ENCODE data around the gene TXNRD3. TPM values are rescaled to one million over a fixed set of nuclear protein-coding genes. Genes with fewer than 3 reads are reported as not detected.

Gene TXNRD3
- total RNA-seq, 1 experiment from 2014 or later: 6.9 TPM

DNA sequence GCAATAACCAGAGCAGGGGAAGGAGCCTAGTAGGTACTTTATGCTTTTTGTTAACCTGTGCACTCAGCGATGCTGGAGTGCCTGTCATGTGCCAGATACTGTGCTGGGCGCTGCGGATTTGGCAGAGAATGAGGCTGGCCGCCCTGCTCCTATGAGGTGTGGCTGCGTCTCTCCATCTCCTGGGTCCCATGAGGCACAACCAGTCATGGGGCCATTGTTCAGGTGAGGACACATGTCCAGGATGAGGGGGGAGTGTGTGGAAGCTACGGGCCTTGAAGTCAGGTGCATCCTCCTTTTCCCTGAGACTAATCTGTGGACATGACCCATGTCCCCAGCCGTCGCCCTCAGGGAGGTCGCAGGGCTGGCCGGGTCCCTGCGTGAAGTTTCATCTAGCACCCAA lies 963 bp upstream of the TXNRD3 start:
- no peak for ATAC-seq

DNA sequence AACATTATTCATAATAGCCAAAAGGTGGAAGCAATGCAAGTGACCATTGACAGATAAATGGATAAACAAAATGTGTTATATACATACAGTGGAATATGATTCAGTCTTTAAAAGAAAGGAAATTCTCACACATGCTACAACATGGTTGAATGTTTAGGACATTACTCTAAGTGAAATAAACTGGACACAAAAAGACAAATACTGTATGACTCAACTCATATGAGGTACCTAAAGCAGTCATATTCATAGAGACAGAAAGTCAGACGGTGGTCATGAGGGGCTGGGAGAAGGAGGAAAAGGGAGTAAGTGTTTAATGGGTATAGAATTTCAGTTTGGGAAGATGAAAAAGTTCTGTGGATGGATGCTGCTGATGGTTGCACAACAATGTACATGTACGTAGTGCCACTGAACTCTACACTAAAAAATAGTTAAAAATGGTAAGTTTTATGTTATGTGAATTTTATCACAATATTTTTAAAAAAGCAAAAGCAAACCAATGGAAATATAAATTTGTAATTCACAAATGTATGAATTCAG lies 5.3 kb downstream of the TXNRD3 start:
- H3K36me3 Mint-ChIP-seq: no peaks in the 10 kb centered on the region
- 0 out of 2 replicates have a peak, but pooled peaks cover 2% of the 10 kb centered on the region for H3K4me1 Mint-ChIP-seq
- POLR2A ChIA-PET: no interaction called here
- CTCF ChIA-PET: no interaction called here
- H3K9me3 Mint-ChIP-seq: no peaks in the 10 kb centered on the region
- H3K27ac Mint-ChIP-seq: no peak overlapping the region
- ATAC-seq (no peak), DNase-seq (ENCODE audit: low spot score) (no peak)
- H3K27me3 Mint-ChIP-seq (ENCODE audit: low read depth): peaks cover 18% of the 10 kb centered on the region
- no peak overlapping the region for H3K4me3 Mint-ChIP-seq
- TF ChIP-seq, protein P1, sequence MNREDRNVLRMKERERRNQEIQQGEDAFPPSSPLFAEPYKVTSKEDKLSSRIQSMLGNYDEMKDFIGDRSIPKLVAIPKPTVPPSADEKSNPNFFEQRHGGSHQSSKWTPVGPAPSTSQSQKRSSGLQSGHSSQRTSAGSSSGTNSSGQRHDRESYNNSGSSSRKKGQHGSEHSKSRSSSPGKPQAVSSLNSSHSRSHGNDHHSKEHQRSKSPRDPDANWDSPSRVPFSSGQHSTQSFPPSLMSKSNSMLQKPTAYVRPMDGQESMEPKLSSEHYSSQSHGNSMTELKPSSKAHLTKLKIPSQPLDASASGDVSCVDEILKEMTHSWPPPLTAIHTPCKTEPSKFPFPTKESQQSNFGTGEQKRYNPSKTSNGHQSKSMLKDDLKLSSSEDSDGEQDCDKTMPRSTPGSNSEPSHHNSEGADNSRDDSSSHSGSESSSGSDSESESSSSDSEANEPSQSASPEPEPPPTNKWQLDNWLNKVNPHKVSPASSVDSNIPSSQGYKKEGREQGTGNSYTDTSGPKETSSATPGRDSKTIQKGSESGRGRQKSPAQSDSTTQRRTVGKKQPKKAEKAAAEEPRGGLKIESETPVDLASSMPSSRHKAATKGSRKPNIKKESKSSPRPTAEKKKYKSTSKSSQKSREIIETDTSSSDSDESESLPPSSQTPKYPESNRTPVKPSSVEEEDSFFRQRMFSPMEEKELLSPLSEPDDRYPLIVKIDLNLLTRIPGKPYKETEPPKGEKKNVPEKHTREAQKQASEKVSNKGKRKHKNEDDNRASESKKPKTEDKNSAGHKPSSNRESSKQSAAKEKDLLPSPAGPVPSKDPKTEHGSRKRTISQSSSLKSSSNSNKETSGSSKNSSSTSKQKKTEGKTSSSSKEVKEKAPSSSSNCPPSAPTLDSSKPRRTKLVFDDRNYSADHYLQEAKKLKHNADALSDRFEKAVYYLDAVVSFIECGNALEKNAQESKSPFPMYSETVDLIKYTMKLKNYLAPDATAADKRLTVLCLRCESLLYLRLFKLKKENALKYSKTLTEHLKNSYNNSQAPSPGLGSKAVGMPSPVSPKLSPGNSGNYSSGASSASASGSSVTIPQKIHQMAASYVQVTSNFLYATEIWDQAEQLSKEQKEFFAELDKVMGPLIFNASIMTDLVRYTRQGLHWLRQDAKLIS (CRISPR knock-in tag; IDR thresholded peaks at IDR 0.05; ENCODE audit: borderline replicate concordance): no peak
- no peak for TF ChIP-seq GTF2I (CRISPR knock-in tag; conservative IDR thresholded peaks at IDR 0.05)
- TF ChIP-seq, protein P2, sequence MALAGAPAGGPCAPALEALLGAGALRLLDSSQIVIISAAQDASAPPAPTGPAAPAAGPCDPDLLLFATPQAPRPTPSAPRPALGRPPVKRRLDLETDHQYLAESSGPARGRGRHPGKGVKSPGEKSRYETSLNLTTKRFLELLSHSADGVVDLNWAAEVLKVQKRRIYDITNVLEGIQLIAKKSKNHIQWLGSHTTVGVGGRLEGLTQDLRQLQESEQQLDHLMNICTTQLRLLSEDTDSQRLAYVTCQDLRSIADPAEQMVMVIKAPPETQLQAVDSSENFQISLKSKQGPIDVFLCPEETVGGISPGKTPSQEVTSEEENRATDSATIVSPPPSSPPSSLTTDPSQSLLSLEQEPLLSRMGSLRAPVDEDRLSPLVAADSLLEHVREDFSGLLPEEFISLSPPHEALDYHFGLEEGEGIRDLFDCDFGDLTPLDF (CRISPR knock-in tag; IDR thresholded peaks at IDR 0.05): no peak
- TF ChIP-seq, protein P3, sequence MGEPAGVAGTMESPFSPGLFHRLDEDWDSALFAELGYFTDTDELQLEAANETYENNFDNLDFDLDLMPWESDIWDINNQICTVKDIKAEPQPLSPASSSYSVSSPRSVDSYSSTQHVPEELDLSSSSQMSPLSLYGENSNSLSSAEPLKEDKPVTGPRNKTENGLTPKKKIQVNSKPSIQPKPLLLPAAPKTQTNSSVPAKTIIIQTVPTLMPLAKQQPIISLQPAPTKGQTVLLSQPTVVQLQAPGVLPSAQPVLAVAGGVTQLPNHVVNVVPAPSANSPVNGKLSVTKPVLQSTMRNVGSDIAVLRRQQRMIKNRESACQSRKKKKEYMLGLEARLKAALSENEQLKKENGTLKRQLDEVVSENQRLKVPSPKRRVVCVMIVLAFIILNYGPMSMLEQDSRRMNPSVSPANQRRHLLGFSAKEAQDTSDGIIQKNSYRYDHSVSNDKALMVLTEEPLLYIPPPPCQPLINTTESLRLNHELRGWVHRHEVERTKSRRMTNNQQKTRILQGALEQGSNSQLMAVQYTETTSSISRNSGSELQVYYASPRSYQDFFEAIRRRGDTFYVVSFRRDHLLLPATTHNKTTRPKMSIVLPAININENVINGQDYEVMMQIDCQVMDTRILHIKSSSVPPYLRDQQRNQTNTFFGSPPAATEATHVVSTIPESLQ (CRISPR knock-in tag; IDR thresholded peaks at IDR 0.05): no peak
- TF ChIP-seq, protein P4, sequence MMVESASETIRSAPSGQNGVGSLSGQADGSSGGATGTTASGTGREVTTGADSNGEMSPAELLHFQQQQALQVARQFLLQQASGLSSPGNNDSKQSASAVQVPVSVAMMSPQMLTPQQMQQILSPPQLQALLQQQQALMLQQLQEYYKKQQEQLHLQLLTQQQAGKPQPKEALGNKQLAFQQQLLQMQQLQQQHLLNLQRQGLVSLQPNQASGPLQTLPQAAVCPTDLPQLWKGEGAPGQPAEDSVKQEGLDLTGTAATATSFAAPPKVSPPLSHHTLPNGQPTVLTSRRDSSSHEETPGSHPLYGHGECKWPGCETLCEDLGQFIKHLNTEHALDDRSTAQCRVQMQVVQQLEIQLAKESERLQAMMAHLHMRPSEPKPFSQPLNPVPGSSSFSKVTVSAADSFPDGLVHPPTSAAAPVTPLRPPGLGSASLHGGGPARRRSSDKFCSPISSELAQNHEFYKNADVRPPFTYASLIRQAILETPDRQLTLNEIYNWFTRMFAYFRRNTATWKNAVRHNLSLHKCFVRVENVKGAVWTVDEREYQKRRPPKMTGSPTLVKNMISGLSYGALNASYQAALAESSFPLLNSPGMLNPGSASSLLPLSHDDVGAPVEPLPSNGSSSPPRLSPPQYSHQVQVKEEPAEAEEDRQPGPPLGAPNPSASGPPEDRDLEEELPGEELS (CRISPR knock-in tag; IDR thresholded peaks at IDR 0.05): no peak
- TF ChIP-seq EMX1 (CRISPR knock-in tag; IDR thresholded peaks at IDR 0.05): no peak
- no peak for TF ChIP-seq NR2C2 (CRISPR knock-in tag; IDR thresholded peaks at IDR 0.05)
- no peak for TF ChIP-seq JAZF1 (CRISPR knock-in tag; IDR thresholded peaks at IDR 0.05)
- TF ChIP-seq FOXK1 (CRISPR knock-in tag; IDR thresholded peaks at IDR 0.05): no peak
- TF ChIP-seq, protein P5, sequence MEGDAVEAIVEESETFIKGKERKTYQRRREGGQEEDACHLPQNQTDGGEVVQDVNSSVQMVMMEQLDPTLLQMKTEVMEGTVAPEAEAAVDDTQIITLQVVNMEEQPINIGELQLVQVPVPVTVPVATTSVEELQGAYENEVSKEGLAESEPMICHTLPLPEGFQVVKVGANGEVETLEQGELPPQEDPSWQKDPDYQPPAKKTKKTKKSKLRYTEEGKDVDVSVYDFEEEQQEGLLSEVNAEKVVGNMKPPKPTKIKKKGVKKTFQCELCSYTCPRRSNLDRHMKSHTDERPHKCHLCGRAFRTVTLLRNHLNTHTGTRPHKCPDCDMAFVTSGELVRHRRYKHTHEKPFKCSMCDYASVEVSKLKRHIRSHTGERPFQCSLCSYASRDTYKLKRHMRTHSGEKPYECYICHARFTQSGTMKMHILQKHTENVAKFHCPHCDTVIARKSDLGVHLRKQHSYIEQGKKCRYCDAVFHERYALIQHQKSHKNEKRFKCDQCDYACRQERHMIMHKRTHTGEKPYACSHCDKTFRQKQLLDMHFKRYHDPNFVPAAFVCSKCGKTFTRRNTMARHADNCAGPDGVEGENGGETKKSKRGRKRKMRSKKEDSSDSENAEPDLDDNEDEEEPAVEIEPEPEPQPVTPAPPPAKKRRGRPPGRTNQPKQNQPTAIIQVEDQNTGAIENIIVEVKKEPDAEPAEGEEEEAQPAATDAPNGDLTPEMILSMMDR (IDR thresholded peaks at IDR 0.05): no peak
- TF ChIP-seq, protein P6, sequence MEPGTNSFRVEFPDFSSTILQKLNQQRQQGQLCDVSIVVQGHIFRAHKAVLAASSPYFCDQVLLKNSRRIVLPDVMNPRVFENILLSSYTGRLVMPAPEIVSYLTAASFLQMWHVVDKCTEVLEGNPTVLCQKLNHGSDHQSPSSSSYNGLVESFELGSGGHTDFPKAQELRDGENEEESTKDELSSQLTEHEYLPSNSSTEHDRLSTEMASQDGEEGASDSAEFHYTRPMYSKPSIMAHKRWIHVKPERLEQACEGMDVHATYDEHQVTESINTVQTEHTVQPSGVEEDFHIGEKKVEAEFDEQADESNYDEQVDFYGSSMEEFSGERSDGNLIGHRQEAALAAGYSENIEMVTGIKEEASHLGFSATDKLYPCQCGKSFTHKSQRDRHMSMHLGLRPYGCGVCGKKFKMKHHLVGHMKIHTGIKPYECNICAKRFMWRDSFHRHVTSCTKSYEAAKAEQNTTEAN (CRISPR knock-in tag; IDR thresholded peaks at IDR 0.05): no peak
- TF ChIP-seq CBFB (CRISPR knock-in tag; IDR thresholded peaks at IDR 0.05; ENCODE audit: low read depth): no peak

More for the DNA sequence above, 963 bp upstream of the TXNRD3 start:
- peaks cover 8% of the 10 kb centered on the region for H3K9me3 Mint-ChIP-seq
- POLR2A ChIA-PET: no interaction called here
- H3K4me3 Mint-ChIP-seq: peak overlapping the region; percentile 71
- TF ChIP-seq ZNF317 (CRISPR knock-in tag; IDR thresholded peaks at IDR 0.05; ENCODE audit: borderline replicate concordance, low read depth) (no peak), SMAD4 (CRISPR knock-in tag; IDR thresholded peaks at IDR 0.05) (no peak), TEAD4 (CRISPR knock-in tag; IDR thresholded peaks at IDR 0.05) (no peak), JUN (CRISPR knock-in tag; IDR thresholded peaks at IDR 0.05) (no peak), ZBTB21 (CRISPR knock-in tag; IDR thresholded peaks at IDR 0.05; ENCODE audit: borderline replicate concordance) (no peak), ZNF263 (CRISPR knock-in tag; IDR thresholded peaks at IDR 0.05; ENCODE audit: low read depth) (no peak), JAZF1 (CRISPR knock-in tag; IDR thresholded peaks at IDR 0.05) (no peak), ZNF396 (CRISPR knock-in tag; IDR thresholded peaks at IDR 0.05; ENCODE audit: borderline replicate concordance) (no peak), ZNF138 (CRISPR knock-in tag; conservative IDR thresholded peaks at IDR 0.05) (no peak)
- TF ChIP-seq, protein P7, sequence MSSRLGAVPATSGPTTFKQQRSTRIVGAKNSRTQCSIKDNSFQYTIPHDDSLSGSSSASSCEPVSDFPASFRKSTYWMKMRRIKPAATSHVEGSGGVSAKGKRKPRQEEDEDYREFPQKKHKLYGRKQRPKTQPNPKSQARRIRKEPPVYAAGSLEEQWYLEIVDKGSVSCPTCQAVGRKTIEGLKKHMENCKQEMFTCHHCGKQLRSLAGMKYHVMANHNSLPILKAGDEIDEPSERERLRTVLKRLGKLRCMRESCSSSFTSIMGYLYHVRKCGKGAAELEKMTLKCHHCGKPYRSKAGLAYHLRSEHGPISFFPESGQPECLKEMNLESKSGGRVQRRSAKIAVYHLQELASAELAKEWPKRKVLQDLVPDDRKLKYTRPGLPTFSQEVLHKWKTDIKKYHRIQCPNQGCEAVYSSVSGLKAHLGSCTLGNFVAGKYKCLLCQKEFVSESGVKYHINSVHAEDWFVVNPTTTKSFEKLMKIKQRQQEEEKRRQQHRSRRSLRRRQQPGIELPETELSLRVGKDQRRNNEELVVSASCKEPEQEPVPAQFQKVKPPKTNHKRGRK (CRISPR knock-in tag; IDR thresholded peaks at IDR 0.05; ENCODE audit: borderline replicate concordance): no peak
- TF ChIP-seq, protein P5 (IDR thresholded peaks at IDR 0.05): no peak
- no peak overlapping the region for H3K27ac Mint-ChIP-seq
- 0 out of 2 replicates have a peak, but pooled peaks cover 2% of the 10 kb centered on the region for H3K4me1 Mint-ChIP-seq
- CTCF ChIA-PET: no interaction called here
- no peaks in the 10 kb centered on the region for H3K36me3 Mint-ChIP-seq
- DNase-seq (ENCODE audit: low spot score): no peak
- peaks cover 40% of the 10 kb centered on the region for H3K27me3 Mint-ChIP-seq (ENCODE audit: low read depth)

Measured in WTC11 (cell line).